PFSK-1 (cell line): ENCODE measurements around the gene PHRF1.

Source experiments
- FOXP2 ChIP-seq: optimal IDR thresholded peaks from 2 replicates; pipeline ENCODE3; 2011; ENCODE audit warnings: borderline replicate concordance, control low read depth, inconsistent platforms; ENCODE audit not compliant: insufficient read depth; ENCODE audit errors: extremely low read length, extremely low read depth
- POLR2AphosphoS5 ChIP-seq: IDR thresholded peaks from 2 replicates; pipeline ENCODE4 v1.6.1; 2012; ENCODE audit warnings: low read depth, mild to moderate bottlenecking, control low read depth, low read length, moderate library complexity
- REST ChIP-seq, 2 experiments: IDR thresholded peaks; 2 replicates each; pipeline versions ENCODE4 v1.6.1 to v1.8.0; 2011 to 2012; ENCODE audit warnings: low read depth in 2 of 2, low read length in 2 of 2, control low read depth in 1 of 2, inconsistent platforms in 1 of 2, mild to moderate bottlenecking in 1 of 2, moderate library complexity in 1 of 2; ENCODE audit not compliant: insufficient read depth in 1 of 2
- SIN3A ChIP-seq: IDR thresholded peaks from 2 replicates; pipeline ENCODE4 v1.6.1; 2012; ENCODE audit warnings: mild to moderate bottlenecking, low read length, moderate library complexity, borderline replicate concordance; ENCODE audit not compliant: insufficient read depth
- TAF1 ChIP-seq: IDR thresholded peaks from 2 replicates; pipeline ENCODE4 v1.6.1; 2012; ENCODE audit warnings: low read length, control low read depth, borderline replicate concordance; ENCODE audit not compliant: insufficient read depth

PHRF1 gene

GRCh38 chr11:555780-556661 is 20.2 kb upstream of the PHRF1 start:
- no peak for TF ChIP-seq POLR2AphosphoS5
- no peak for TF ChIP-seq SIN3A

DNA sequence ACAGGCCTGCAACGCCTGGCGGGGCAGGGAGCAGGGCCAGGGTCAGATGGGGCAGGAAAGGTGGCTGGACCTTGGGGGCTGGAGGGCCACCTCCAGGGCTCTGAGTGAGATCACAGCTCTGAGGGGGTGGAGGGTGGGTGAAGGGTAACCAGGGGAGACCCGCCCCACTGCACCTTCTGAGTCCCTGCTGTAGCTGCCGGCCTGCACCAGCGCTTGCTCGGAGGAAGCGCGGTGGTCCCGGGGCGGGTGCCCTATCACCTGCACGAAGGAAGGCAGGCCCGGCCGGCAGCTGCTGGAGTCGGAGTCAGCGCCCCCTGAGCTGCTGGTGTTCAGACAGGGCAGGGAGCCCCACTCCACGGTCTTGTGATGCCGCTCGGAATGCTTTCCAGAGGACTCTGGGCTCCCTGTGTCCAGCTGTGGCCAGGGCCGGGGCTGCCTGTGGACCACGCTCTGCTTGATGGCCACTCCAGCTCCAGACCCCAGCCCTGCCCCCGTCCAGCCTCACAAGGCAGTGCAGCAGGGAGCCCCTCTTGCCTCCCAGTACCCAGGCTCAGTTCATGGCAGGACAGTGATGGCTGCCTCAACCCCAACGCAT is 19.5 kb upstream of the PHRF1 start:
- no peak for TF ChIP-seq SIN3A
- no peak for TF ChIP-seq POLR2AphosphoS5
- TF ChIP-seq REST (IDR thresholded peaks at IDR 0.05; ENCODE audit: insufficient read depth in 1 of 2, low read depth in 2 of 2, low read length in 2 of 2): no peak
- no peak for TF ChIP-seq TAF1
- TF ChIP-seq FOXP2: no peak

GRCh38 chr11:557328-558132 is 18.7 kb upstream of the PHRF1 start:
- TF ChIP-seq POLR2AphosphoS5 (no peak), SIN3A (no peak), TAF1 (no peak), FOXP2 (no peak), REST (IDR thresholded peaks at IDR 0.05; ENCODE audit: insufficient read depth in 1 of 2, low read depth in 2 of 2, low read length in 2 of 2) (no peak)

GRCh38 chr11:558503-558902 is 17.8 kb upstream of the PHRF1 start:
- TF ChIP-seq SIN3A (no peak), REST (IDR thresholded peaks at IDR 0.05; ENCODE audit: insufficient read depth in 1 of 2, low read depth in 2 of 2, low read length in 2 of 2) (no peak), TAF1 (no peak), FOXP2 (no peak), POLR2AphosphoS5 (no peak)

GRCh38 chr11:559020-559620 is 17.1 kb upstream of the PHRF1 start:
- no peak for TF ChIP-seq REST (IDR thresholded peaks at IDR 0.05; ENCODE audit: insufficient read depth in 1 of 2, low read depth in 2 of 2, low read length in 2 of 2)
- no peak for TF ChIP-seq FOXP2
- TF ChIP-seq POLR2AphosphoS5: no peak
- TF ChIP-seq TAF1: no peak
- no peak for TF ChIP-seq SIN3A
